NCI-H1105 (cell line): Measurements from ENCODE around the gene TP53BP2.
"Not testable (repeated sequence)": the region's sequence is repeated elsewhere in the genome, so short reads cannot be mapped to it uniquely, and the experiment has no call there.

Experiments used
- DNase-seq: peaks from one replicate; lab custom pipeline; 2025; lab: John Stamatoyannopoulos, UW

TP53BP2 gene

GRCh38 chr1:223845810-223846682 is at the start of gene TP53BP2:
TP53BP2 (minus strand) TSS chr1:223845947; CDS start chr1:223845680, 267 bp downstream.
- DNase-seq, result peak; percentile 81

- DNase-seq, result not testable (repeated sequence)
These were observed 44.7 kb upstream of the TP53BP2 start for GRCh38 chr1:223890494-223890893.

GRCh38 chr1:223889319-223889718 is 43.6 kb upstream of the TP53BP2 start:
- not testable (repeated sequence) for DNase-seq

DNA sequence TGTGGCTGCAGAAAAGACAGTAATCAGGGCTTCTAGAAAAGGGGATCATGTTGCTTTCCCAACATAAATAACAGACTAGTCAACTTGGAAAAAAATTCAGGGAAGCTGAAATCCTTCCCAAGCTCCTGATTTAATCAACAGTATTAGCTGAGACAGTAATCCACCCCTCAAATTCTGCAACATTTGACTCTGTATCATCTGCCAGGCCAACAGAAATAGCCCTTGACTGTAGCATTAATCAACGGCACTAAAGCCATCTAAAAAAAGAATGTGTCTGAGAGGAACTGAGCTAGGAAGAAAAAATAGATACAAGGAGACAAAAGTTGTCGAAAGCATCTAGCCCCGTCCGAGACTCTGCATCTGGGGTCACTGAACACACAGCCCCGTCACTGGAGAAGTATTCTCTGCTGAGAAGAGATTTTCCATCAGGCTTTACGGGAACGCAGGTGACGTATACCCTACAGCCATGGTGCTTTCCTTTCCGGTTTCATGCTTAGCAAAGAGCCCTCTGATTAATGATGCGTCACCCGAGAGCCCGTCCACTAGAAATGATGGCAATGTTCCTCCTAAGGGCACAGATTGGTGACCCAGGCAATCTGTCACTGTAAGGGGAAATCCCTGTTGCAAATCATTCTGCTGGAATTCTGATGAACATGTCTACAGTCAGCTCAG is 42.1 kb upstream of the TP53BP2 start:
- no peak for DNase-seq

GRCh38 chr1:223886516-223886921 is 40.8 kb upstream of the TP53BP2 start:
- DNase-seq, result no peak

DNA sequence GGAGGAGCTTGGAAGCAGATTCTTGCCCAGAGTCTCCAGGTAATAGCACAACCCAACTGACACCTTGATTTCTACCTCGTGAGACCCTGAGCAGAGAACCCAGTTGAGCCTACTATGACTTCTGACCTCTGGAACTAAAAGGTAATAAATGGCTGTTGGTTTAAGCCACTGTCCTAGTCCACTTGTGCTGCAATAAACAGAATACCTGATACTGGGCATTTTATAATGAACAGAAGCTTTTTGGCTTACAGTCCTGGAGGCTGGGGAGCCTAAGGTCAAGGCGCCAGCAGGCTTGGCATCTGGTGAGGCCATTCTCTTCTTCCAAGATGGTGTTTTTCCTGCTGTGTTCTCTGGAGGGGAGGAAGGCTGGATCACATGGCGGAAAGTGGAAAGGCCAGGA is 39.9 kb upstream of the TP53BP2 start:
- no peak for DNase-seq

GRCh38 chr1:223878598-223879325 is 33.0 kb upstream of the TP53BP2 start:
- no peak for DNase-seq

DNA sequence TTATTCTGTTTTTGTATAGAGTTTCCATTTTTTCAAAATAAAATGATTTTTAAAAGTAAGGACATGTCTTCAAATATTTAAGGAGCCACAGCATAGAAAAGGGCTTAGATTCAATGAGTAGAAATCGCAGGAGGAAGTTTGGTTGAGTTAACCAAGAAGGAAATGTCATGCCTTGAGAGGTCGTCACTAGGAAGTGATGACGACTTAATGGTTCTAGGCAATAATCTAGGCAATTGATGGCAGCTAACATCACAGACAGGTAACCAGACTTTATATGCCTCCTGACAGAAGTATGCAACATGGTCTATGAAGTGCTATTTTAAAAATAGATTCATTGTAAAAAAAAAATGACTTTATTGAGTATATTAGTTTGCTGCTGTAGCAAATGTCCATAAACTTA is 32.1 kb upstream of the TP53BP2 start:
- DNase-seq, result no peak

DNA sequence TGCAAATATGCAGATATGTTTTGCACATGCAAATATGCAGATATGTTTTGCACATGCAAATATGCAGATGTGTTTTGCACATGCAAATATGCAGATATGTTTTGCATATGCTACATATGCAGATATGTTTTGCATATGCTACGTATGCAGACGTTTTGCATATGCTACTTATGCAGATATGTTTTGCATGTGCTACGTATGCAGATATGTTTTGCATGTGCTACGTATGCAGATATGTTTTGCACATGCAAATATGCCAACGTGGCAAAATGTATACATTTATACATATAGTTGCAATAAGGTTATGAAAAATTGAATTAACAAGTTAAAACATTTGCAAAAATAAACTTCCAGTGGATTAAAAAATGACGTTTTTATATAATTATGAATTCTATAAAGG is 30.8 kb upstream of the TP53BP2 start:
- DNase-seq, result no peak

GRCh38 chr1:223873044-223873443 is 27.3 kb upstream of the TP53BP2 start:
- DNase-seq, result no peak

- no peak for DNase-seq
These were observed 26.7 kb upstream of the TP53BP2 start for GRCh38 chr1:223872308-223872901.

- DNase-seq, result no peak
These were observed 25.1 kb upstream of the TP53BP2 start for GRCh38 chr1:223870617-223871574.

- not testable (repeated sequence) for DNase-seq
These were observed 19.0 kb upstream of the TP53BP2 start for GRCh38 chr1:223864599-223865368.

GRCh38 chr1:223864084-223864483 is 18.3 kb upstream of the TP53BP2 start:
- DNase-seq, result no peak

DNA sequence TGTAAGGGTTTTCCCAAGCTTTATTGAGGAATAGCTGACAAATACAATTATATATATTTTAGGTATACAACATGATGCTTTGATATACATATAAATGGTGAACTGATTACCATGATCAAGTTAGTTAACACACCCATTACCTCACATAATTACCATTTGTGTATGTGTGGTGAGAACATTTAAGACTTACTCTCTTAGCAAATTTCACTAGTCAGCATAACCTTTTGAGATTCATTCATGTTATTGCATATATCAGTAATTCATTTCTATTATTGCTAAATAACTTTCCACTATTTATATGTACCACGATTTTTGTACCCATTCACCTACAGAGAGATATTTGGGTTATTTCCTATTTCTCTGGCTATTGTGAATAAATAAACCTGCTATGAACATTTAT is 16.2 kb upstream of the TP53BP2 start:
- no peak for DNase-seq

DNA sequence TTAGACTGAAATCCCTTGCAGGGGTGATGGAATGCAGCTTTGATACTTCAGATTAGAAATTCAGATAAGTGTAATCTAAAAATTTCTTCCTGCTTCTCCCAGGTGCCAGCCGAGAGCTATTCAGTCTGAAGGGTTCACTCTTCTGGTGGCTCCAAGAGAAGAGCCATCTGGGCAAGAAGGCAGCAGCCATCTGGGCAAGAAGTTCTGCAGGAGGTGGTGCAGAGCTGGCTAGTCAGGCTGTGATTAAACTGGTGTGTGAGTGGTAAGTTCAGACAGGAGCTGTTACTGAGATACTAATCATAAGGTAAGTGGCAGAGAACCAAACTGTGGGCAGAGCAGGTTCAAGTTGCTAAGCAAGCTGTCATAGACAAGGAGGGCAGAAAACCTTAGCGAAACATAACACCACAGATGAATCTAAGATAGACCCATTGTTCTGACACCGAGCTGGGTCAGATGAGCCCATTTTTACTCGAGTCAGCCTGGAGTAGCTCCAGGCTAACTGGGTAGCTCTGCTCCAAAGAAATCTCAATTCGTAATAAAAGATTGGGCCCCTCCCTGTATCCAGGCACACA is 14.4 kb upstream of the TP53BP2 start:
- DNase-seq, result no peak

GRCh38 chr1:223859058-223859457 is 13.3 kb upstream of the TP53BP2 start:
- DNase-seq, result no peak

DNA sequence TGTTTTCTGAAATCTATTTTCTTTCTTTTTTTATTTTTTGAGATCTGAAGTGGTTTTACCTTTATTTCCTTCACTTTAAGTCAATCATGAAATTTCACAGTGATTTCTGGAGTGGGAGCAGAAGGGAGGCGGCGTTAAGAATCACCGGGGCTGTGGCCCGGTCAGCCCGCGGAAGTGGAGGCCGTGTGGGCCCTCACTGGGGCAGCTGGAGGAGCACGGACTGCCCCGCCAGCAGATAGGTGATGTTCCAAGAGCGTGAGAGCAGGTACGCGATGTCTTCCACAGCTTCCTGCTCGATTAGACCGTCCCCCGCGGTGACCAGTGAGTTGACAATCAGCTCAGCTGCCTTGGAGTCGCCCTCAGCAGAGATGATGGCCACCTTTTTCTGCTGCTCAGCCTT is 10.6 kb upstream of the TP53BP2 start:
- no peak for DNase-seq

- DNase-seq, result no peak
These were observed 8.0 kb upstream of the TP53BP2 start for GRCh38 chr1:223853748-223854147.

GRCh38 chr1:223853275-223853674 is 7.5 kb upstream of the TP53BP2 start:
- no peak for DNase-seq
